GM18861 (cell line): ENCODE measurements around the gene MPHOSPH8.
"Not testable (repeated sequence)": the region's sequence is repeated elsewhere in the genome, so short reads cannot be mapped to it uniquely, and the experiment has no call there.

Experiments
- ATAC-seq: cut with Tn5 transposase; IDR thresholded peaks from one replicate; pipeline ENCODE4 v1.9.1; 2021; ENCODE audit not compliant: unreplicated experiment

The MPHOSPH8 gene

DNA sequence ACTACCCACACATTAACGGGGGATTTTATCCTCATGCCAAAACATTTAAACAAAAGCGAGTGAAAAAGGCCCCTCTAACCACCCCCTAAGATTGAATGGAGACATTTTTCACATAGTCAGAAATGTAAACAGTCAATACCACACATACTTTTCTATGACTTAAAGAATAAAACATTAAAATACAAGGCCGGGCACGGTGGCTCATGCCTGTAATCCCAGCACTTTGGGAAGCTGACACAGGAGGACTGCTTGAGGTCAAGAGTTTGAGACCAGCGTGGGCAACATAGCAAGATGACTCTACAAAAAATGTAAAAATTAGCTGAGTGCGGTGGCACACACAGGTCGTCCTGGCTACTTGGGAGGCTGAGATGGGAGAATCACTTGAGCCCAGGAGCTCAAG lies 47.3 kb downstream of the MPHOSPH8 start:
- no peak for ATAC-seq

DNA sequence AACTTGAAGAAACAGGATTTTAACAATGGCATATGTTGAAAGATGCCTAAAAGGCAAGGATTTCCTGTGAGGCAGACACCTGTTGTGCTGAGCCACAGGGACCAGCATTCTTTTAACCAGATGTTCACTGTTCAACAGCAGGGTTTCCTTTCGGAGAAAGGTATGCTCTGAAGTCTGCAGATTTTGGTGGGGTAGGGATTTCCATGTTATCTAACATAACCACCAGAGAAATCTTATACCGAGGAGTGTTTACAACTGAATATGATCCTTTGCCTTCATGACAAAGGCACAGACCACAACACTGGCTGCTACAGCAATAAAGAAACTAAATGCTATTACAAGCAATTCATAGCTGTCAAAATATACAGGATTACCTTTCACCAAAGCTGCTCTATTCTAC lies 48.1 kb downstream of the MPHOSPH8 start:
- no peak for ATAC-seq

- ATAC-seq = no peak
These were observed 51.6 kb downstream of the MPHOSPH8 start for GRCh38 chr13:19685034-19685433.

DNA sequence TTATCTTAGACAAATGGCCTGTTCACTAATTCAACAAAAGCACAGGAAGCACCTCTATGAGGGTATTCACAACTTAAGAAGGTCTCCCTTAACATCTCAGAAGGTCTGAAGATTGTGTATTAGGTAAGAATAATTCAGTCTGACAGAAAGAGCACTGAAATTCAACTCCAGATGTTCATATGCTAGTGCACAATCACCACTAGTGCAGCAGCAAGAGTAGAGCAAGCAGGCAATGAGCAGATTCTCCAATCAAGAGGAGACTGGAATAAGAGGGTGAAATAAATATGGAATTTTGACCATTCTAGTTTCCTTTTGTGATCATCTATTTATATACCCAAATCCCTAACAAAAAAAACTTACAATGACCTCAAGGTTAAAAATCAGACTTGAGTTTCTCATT lies 52.0 kb downstream of the MPHOSPH8 start:
- ATAC-seq = no peak

GRCh38 chr13:19691447-19691846 lies 58.0 kb downstream of the MPHOSPH8 start:
- ATAC-seq = not testable (repeated sequence)

- ATAC-seq = no peak
These were observed 62.0 kb downstream of the MPHOSPH8 start for GRCh38 chr13:19695428-19695827.

DNA sequence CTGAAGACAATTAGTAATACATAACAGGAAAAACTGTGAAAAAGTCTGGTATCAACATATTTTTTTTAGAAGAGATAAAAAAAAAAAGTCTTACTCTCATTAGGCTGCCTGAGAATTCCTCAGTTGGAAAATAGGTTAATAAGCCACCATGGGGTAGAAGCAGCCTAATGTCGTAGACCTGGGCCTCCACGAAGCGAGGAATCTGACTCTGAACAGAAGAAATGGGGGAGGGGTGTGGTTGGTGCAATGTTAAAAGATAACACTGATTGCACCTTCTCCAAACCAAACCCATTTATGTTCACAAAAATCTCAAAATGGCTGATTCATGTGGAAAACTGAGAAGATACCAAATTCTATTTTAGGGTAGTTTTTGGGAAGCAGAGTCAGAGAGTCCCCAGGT lies 62.4 kb downstream of the MPHOSPH8 start:
- no peak for ATAC-seq

GRCh38 chr13:19700963-19701362 lies 67.5 kb downstream of the MPHOSPH8 start:
- ATAC-seq = not testable (repeated sequence)

DNA sequence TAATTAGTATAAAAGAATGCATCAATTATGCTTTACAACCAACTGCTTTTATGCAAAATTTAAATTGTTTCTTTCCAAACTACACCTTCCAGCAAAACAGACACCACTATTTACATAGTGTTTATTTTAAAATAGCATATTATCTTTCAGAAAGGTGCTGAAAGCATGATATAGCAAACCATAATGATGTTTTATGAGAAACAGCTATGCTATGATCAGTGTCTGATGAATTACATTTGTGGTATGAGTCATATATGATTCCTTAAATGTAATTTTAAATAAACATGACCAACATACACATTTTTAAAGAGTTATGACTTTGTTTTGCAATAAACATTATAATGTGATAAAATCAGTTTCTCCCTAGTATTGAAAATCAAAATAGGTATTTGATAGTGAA lies 68.2 kb downstream of the MPHOSPH8 start:
- ATAC-seq = not testable (repeated sequence)

GRCh38 chr13:19704256-19704655 lies 70.8 kb downstream of the MPHOSPH8 start:
- ATAC-seq = not testable (repeated sequence)

DNA sequence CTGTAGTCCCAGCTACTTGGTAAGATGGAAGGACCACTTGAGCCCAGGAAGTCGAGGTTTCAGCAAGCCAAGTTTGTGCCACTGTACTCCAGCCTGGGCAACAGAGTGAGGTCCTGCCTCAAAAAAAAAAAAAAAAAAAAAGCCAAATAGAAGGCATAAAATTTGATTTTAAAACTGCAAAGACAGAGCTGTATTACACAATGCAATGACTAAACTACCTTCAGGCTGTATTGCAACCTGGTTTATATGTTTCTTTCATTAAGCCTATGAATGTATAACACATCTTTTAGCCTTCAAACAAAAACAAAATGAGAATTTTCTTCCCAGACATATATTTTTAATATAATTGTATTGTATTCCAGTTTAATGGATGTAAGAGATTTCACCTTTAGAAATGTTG lies 75.6 kb downstream of the MPHOSPH8 start:
- ATAC-seq = not testable (repeated sequence)

GRCh38 chr13:19709782-19710181 lies 76.3 kb downstream of the MPHOSPH8 start:
- ATAC-seq = not testable (repeated sequence)

DNA sequence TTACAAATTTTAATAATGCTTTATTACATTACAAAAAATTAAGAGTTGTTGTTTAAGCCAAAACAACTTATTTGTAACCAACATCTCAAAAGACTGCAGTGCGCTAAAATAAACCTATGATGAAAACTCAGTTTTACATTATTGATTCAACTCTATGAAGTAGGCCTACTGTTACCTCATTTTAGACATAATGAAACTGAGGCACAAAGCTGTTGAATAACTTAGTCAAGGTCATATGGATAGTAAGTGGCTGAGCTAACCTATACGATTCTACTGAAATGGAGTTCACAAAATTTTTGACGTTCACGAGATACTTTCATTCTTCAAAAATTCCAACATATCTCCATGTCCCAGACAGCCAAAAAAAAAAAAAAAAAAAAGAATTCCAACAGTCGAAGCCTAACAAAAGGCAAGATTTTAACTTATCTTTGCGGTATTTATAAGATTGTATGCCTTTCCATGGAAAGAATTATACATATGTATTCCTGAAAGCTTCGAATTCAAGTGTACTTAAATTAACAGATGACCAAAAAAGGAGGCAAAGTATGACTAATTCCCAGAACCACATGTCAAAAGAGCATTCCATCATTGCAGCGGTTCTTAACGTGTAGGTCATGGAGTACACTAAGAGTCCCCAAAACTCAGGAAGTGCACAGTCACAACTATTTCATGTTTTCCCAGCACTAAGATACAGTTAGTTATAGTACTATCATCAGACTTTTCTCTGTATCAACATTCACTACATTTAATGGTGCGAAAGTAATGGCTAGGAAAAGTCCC lies 79.9 kb downstream of the MPHOSPH8 start:
- ATAC-seq = no peak

GRCh38 chr13:19720039-19720438 lies 86.6 kb downstream of the MPHOSPH8 start:
- ATAC-seq = no peak
